GM19468 (cell line): ENCODE data around the gene GPR132.
"Not testable (repeated sequence)": the region's sequence is repeated elsewhere in the genome, so short reads cannot be mapped to it uniquely, and the experiment has no call there.

ENCODE experiments used
- ATAC-seq: cut with Tn5 transposase; IDR thresholded peaks from one replicate; pipeline ENCODE4 v1.9.1; 2021; ENCODE audit warnings: mild to moderate bottlenecking, moderate library complexity, moderate number of reproducible peaks; ENCODE audit not compliant: unreplicated experiment; ENCODE audit errors: extremely low read depth

Gene GPR132

GRCh38 chr14:105065280-105066228 is at the start of gene GPR132:
TSS of gene GPR132 (minus strand) at chr14:105065430. CDS start at chr14:105055420, 10,010 bp downstream.
- no peak for ATAC-seq

GRCh38 chr14:105109243-105109642 is 44.0 kb upstream of the GPR132 start:
- ATAC-seq: not testable (repeated sequence)

- ATAC-seq: no peak
Measured at GRCh38 chr14:105108516-105108864, 43.3 kb upstream of the GPR132 start.

- ATAC-seq: no peak
Measured at GRCh38 chr14:105107781-105108515, 42.7 kb upstream of the GPR132 start.

GRCh38 chr14:105107351-105107750 is 42.1 kb upstream of the GPR132 start:
- no peak for ATAC-seq

- ATAC-seq: no peak
Measured at GRCh38 chr14:105105158-105105557, 39.9 kb upstream of the GPR132 start.

- no peak for ATAC-seq
Measured at GRCh38 chr14:105102893-105103292, 37.7 kb upstream of the GPR132 start.

- no peak for ATAC-seq
Measured at GRCh38 chr14:105102361-105102870, 37.2 kb upstream of the GPR132 start.

GRCh38 chr14:105100910-105101309 is 35.7 kb upstream of the GPR132 start:
- no peak for ATAC-seq

GRCh38 chr14:105099778-105100177 is 34.5 kb upstream of the GPR132 start:
- no peak for ATAC-seq

- ATAC-seq: no peak
Measured at GRCh38 chr14:105098316-105098715, 33.1 kb upstream of the GPR132 start.

GRCh38 chr14:105097794-105098127 is 32.5 kb upstream of the GPR132 start:
- ATAC-seq: no peak

- no peak for ATAC-seq
Measured at GRCh38 chr14:105096206-105096875, 31.1 kb upstream of the GPR132 start.

- ATAC-seq: no peak
Measured at GRCh38 chr14:105095236-105095805, 30.1 kb upstream of the GPR132 start.

- ATAC-seq: no peak
Measured at GRCh38 chr14:105094193-105094907, 29.1 kb upstream of the GPR132 start.

GRCh38 chr14:105093431-105094192 is 28.4 kb upstream of the GPR132 start:
- ATAC-seq: no peak

- ATAC-seq: no peak
Measured at GRCh38 chr14:105093038-105093430, 27.8 kb upstream of the GPR132 start.

GRCh38 chr14:105092171-105093037 is 27.2 kb upstream of the GPR132 start:
- no peak for ATAC-seq
